Activated naive CD8-positive, alpha-beta T cell treated with anti-CD3 and anti-CD28 coated beads, Interleukin-2, amount 50 U/mL, for 16 hours (primary cell): ENCODE results near the gene BCAS1.

Source experiments
- DNase-seq: peaks from one replicate; pipeline ENCODE4 v3.0.0-alpha.2; 2020; ENCODE audit warnings: low read depth, low spot score

BCAS1 gene

GRCh38 chr20:54048891-54049545, 21.4 kb downstream of the BCAS1 start:
- DNase-seq = no peak

GRCh38 chr20:54048481-54048880, 21.9 kb downstream of the BCAS1 start:
- no peak for DNase-seq

GRCh38 chr20:54047720-54048119, 22.7 kb downstream of the BCAS1 start:
- no peak for DNase-seq

- no peak for DNase-seq
Measured at GRCh38 chr20:54047048-54047447, 23.3 kb downstream of the BCAS1 start.

GRCh38 chr20:54044156-54044555, 26.2 kb downstream of the BCAS1 start:
- no peak for DNase-seq

- no peak for DNase-seq
Measured at GRCh38 chr20:54043076-54043967, 27.1 kb downstream of the BCAS1 start.

- DNase-seq = no peak
Measured at GRCh38 chr20:54042021-54042420, 28.4 kb downstream of the BCAS1 start.

GRCh38 chr20:54041336-54041735, 29.1 kb downstream of the BCAS1 start:
- no peak for DNase-seq

GRCh38 chr20:54040531-54040930, 29.9 kb downstream of the BCAS1 start:
- DNase-seq = no peak

- DNase-seq = no peak
Measured at GRCh38 chr20:54038961-54039360, 31.4 kb downstream of the BCAS1 start.

GRCh38 chr20:54037525-54037924, 32.9 kb downstream of the BCAS1 start:
- DNase-seq = no peak

- DNase-seq = no peak
Measured at GRCh38 chr20:54029643-54030042, 40.8 kb downstream of the BCAS1 start.

- no peak for DNase-seq
Measured at GRCh38 chr20:54029176-54029575, 41.2 kb downstream of the BCAS1 start.

- no peak for DNase-seq
Measured at GRCh38 chr20:54028276-54029011, 42.0 kb downstream of the BCAS1 start.

GRCh38 chr20:54027704-54028103, 42.7 kb downstream of the BCAS1 start:
- no peak for DNase-seq

- DNase-seq = no peak
Measured at GRCh38 chr20:54026295-54027064, 43.9 kb downstream of the BCAS1 start.

- DNase-seq = no peak
Measured at GRCh38 chr20:54025251-54025771, 45.1 kb downstream of the BCAS1 start.

- no peak for DNase-seq
Measured at GRCh38 chr20:54023406-54023805, 47.0 kb downstream of the BCAS1 start.

- DNase-seq = no peak
Measured at GRCh38 chr20:54021446-54022235, 48.8 kb downstream of the BCAS1 start.

- no peak for DNase-seq
Measured at GRCh38 chr20:54020868-54021267, 49.5 kb downstream of the BCAS1 start.

- DNase-seq = no peak
Measured at GRCh38 chr20:54020348-54020747, 50.0 kb downstream of the BCAS1 start.
